GM18517 (cell line): Measurements from ENCODE around the gene PARP8.

Source experiments
- ATAC-seq: cut with Tn5 transposase; IDR thresholded peaks from one replicate; pipeline ENCODE4 v1.9.1; 2021; ENCODE audit warnings: mild to moderate bottlenecking, moderate library complexity; ENCODE audit not compliant: unreplicated experiment

Gene PARP8

GRCh38 chr5:50887889-50888633 is 221.6 kb downstream of the PARP8 start:
- ATAC-seq, result no peak

DNA sequence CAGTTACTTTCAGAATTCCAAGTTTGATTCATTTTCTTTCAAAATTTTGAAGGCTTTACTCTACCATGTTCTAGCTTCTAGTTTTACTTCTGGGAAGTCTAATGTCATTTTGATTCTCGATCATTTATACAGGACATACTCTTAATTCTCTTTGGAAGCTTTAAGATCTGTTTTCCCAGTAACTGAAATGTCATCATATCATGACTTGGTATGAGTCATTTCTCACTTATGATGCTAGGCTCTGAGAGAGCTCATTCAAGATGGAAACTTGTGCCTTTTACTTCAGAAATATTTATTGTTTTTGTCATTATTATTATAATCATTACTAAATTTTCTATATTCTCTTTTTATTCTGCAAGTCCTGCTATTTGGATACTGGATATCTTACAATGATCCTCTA is 222.3 kb downstream of the PARP8 start:
- no peak for ATAC-seq

GRCh38 chr5:50889790-50890189 is 223.4 kb downstream of the PARP8 start:
- ATAC-seq, result no peak
